Activated T-helper 1 cell treated with anti-CD3 and anti-CD28 coated beads, Interleukin-12 subunit alpha, Interleukin-12 subunit beta, Interleukin-2, Interleukin-4 antibody, amounts not matched to agents 30 ng/mL and 10 ng/mL and 1 ng/mL, durations not matched to agents 14 hours and 24 hours and 36 hours (primary cell): Measurements from ENCODE around the gene LIX1L. TPM values are rescaled to one million over a fixed set of nuclear protein-coding genes. Genes with fewer than 3 reads are reported as not detected.
A peak's percentile ranks its signal among the peaks of the same experiment; 100 is the strongest.

Experiments
- DNase-seq: peaks from one replicate; pipeline ENCODE4 v3.0.0; 2021; ENCODE audit warnings: low spot score
- H3K27ac Mint-ChIP-seq: one replicate; pipeline ENCODE4 v1.8.0; 2021; ENCODE audit warnings: mild to moderate bottlenecking, mixed read lengths
- H3K27me3 Mint-ChIP-seq: one replicate; pipeline ENCODE4 v1.8.0; 2022; ENCODE audit warnings: mild to moderate bottlenecking, moderate library complexity, mixed read lengths; ENCODE audit not compliant: insufficient read depth
- H3K36me3 Mint-ChIP-seq: one replicate; pipeline ENCODE4 v1.8.0; 2021; ENCODE audit warnings: low read depth, mixed read lengths
- H3K4me1 Mint-ChIP-seq: one replicate; pipeline ENCODE4 v1.8.0; 2021; ENCODE audit warnings: low read depth, mixed read lengths
- H3K4me3 Mint-ChIP-seq: one replicate; pipeline ENCODE4 v1.8.0; 2021; ENCODE audit warnings: mild to moderate bottlenecking, moderate library complexity, mixed read lengths
- H3K9me3 Mint-ChIP-seq: one replicate; pipeline ENCODE4 v1.8.0; 2021; ENCODE audit warnings: mixed read lengths
- intact Hi-C: fragments of 100-400 bp; cut with micrococcal nuclease; formaldehyde crosslinking; loops from one replicate; pipeline ENCODE4 v1.15.1; 2024
- total RNA-seq: library from RNA; stranded (reverse); gene quantifications from 2 replicates; pipeline ENCODE4 v1.2.3, GENCODE V29; 2022

Gene LIX1L
- total RNA-seq, 1 donor from 2014 or later: 30.3 TPM

DNA sequence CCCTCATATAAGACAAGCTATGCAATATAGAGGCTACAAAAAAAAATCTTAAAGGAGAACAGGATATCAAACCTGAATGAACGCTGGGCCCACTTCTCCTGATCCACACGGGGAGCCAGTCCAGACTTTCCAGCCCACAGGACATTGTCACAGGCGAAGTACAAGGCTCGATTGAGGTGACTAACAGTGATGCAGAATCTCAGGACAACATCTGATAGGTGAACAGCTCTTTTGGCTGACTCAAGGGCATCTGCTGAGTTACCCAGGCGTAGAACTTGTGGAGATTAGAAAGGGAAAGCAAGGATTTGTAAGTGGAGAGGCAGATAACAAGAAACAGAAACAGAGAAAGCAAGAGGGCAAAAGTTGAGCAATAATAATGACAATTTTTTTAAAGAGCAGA is 41.1 kb downstream of the LIX1L start:
- peaks cover 41% of the 10 kb centered on the region for H3K4me1 Mint-ChIP-seq
- no peaks in the 10 kb centered on the region for H3K9me3 Mint-ChIP-seq
- peak overlapping the region; percentile 61 for H3K27ac Mint-ChIP-seq
- peak overlapping the region; percentile 88 for H3K4me3 Mint-ChIP-seq
- DNase-seq: no peak
- H3K27me3 Mint-ChIP-seq: no peaks in the 10 kb centered on the region
- H3K36me3 Mint-ChIP-seq: peaks cover 31% of the 10 kb centered on the region
- intact Hi-C loops: no loop called here

DNA sequence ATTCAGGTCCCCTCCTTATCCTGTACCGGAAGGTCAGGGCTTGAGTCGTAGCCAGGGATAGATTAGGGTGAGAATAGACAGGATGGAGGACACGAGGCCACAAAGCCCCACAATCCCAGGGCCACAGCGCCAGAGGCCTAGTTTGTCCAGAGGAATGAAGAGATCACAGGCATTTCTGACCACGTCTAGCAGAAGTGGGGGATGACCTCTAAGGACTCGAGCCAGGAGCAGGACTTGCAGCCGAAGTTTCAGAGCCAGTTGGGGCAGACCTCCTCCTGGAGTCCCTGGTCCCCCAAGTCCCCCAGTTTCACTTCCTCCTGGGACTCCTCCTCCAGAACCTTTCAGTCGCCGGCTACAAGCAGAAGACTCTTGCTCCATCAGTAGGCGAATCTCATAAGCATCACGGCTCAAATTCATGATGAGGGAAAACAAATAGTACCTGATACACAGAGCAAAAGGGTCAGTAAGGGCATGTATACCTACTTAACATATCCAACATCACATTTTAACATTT is 45.6 kb downstream of the LIX1L start:
- Mint-ChIP-seq H3K9me3 (no peaks in the 10 kb centered on the region), H3K27me3 (no peaks in the 10 kb centered on the region), H3K4me3 (no peak overlapping the region), H3K4me1 (peaks cover 17% of the 10 kb centered on the region), H3K36me3 (peaks cover 30% of the 10 kb centered on the region), H3K27ac (no peak overlapping the region)
- no peak for DNase-seq
- intact Hi-C loops: no loop called here

DNA sequence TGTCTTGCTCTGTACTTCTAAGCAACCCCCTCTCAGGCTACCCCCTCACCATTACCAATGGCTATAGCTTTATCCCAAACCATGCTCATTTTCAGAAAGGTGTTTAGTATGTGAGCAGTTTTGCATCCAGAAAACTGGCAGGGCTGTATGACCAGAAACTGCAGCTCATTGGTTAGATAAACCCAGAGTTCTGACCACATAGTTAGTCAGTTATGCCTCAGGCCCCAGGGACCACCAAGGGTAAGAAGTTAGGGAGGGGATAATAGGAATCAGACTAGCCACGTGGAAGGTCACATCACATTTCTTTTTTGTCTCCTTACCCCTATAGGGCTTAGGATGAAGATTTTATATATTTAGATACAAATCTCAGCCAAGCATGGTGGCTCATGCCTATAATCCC is 49.2 kb downstream of the LIX1L start:
- Mint-ChIP-seq H3K9me3 (no peaks in the 10 kb centered on the region), H3K27ac (no peak overlapping the region), H3K4me1 (peaks cover 5% of the 10 kb centered on the region), H3K27me3 (no peaks in the 10 kb centered on the region), H3K36me3 (peaks cover 13% of the 10 kb centered on the region), H3K4me3 (no peak overlapping the region)
- DNase-seq: no peak
- intact Hi-C loops: no loop called here

DNA sequence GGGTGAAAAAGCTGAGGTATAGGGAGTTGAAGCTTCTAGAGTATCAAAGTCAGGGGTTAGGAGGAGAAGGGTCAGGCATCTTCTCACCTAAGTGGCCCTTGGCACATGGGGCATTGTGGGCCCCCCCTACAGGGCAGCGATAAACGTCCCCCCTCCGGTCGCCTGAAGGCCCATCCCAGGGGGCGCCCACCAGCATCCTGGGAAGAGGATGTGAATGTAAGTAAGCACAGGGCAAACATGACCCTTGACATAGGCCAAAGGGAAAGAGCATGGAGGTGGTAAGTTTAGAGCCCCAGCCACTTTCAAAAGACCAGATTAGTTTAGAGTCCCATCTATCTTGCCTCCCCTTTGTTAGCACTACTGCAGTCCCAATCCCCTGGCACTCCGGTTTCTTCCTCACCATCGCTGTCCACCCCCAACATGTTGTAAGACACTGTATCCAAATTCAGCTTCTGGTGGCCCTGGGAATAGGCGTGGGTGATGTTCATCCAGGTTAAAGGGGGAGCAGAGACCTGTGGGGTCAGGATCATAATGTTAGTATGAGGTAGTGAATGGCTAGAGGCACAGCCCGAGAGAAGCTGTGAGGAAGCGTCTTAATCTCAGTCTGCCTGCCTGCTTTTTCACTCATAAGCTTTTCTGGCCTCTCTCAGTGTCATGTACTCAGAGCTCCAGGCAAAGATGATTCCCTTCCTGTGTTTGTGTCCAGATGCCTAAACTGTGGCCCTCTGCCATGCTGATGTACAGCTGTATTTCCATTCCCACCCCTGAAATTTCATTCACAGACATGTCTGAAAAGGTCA is 50.7 kb downstream of the LIX1L start:
- Mint-ChIP-seq H3K9me3 (no peaks in the 10 kb centered on the region), H3K4me3 (no peak overlapping the region), H3K36me3 (peaks cover 13% of the 10 kb centered on the region), H3K4me1 (peaks cover 5% of the 10 kb centered on the region), H3K27ac (no peak overlapping the region), H3K27me3 (no peaks in the 10 kb centered on the region)
- no peak for DNase-seq
- intact Hi-C loops: no loop called here

DNA sequence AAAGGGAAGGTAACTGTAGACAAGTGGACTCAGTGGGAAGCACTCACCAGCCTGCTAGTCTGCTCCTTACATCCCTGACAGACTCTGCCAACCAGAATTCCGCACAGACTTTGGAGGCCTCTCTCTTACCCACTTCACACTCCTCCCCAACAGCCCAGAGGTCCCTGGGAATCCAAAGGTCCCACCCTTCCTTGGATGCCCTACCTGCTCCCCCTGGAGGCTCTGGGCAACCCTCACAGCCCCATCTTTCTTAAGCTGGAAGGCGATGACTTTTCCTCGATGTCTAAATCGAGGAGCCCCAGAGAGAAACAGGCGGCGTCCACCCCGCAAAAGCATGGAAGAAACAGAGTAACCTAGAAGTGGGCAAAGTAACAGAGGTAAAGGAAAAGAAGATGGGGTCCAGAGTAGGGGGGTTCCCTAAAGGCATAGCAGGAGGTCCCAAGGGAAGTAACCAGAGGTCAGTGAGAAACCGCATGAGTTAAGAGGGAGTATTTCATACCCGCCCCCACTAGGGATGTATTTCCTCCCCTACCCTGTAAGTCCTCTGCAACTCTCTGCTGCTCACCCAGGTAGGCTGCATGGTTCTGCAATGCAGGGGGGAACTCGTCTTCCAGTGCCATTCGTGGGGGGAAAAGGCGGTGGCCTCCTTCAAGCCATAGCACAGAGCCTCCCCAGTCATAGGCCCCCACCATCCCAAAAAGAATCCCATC is 56.4 kb downstream of the LIX1L start:
- no peaks in the 10 kb centered on the region for H3K9me3 Mint-ChIP-seq
- intact Hi-C loops: no loop called here
- no peak for DNase-seq

DNA sequence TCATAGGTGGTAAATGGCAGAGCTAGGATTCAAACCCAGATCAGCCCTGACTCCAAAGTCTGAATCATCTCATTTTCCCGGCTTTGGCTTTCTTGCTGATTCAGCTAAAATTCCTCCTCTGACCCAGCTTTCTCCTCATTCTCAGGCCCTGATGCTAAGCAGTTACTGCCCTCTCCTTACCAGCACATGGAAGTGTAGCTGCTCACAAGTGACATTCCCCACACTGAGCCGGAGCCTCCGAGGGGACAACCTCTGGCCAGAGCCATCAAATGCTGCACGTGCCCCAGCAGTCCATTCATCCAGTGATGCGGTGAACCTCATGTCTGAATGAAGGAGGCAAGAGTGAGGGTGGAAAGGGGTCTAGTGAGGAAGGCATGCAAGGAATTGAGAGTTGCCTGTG is 59.1 kb downstream of the LIX1L start:
- no peak for DNase-seq
- peaks cover 4% of the 10 kb centered on the region for H3K27me3 Mint-ChIP-seq
- H3K36me3 Mint-ChIP-seq: no peaks in the 10 kb centered on the region
- H3K4me1 Mint-ChIP-seq: no peaks in the 10 kb centered on the region
- no peaks in the 10 kb centered on the region for H3K9me3 Mint-ChIP-seq
- H3K4me3 Mint-ChIP-seq: no peak overlapping the region
- intact Hi-C loops: no loop called here
- no peak overlapping the region for H3K27ac Mint-ChIP-seq

More for the DNA sequence above, 56.4 kb downstream of the LIX1L start:
- no peaks in the 10 kb centered on the region for H3K4me1 Mint-ChIP-seq
- peaks cover 3% of the 10 kb centered on the region for H3K27me3 Mint-ChIP-seq
- no peaks in the 10 kb centered on the region for H3K36me3 Mint-ChIP-seq
- no peak overlapping the region for H3K4me3 Mint-ChIP-seq
- no peak overlapping the region for H3K27ac Mint-ChIP-seq

DNA sequence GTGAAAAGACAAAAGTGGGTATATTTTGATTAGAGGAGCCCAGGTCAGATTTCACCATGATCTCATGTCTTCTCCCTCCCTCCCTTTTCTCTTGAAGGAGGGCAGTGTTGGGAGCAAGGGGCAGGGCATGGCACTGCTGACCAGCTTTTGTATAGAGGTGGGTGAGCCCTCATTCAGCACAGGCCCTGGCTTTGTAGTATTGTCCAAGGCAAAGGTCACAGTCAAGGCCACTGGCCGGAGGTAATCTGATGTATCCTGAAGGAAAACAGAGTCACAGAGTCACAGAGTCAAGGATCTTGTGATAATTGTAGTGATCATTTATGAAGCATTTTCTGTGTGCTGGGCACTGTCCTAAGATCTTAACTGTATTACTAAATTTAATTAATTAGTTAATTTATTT is 59.8 kb downstream of the LIX1L start:
- H3K4me1 Mint-ChIP-seq: no peaks in the 10 kb centered on the region
- no peak for DNase-seq
- peaks cover 8% of the 10 kb centered on the region for H3K27me3 Mint-ChIP-seq
- no peak overlapping the region for H3K27ac Mint-ChIP-seq
- H3K4me3 Mint-ChIP-seq: no peak overlapping the region
- H3K36me3 Mint-ChIP-seq: no peaks in the 10 kb centered on the region
- intact Hi-C loops: no loop called here
- H3K9me3 Mint-ChIP-seq: no peaks in the 10 kb centered on the region

DNA sequence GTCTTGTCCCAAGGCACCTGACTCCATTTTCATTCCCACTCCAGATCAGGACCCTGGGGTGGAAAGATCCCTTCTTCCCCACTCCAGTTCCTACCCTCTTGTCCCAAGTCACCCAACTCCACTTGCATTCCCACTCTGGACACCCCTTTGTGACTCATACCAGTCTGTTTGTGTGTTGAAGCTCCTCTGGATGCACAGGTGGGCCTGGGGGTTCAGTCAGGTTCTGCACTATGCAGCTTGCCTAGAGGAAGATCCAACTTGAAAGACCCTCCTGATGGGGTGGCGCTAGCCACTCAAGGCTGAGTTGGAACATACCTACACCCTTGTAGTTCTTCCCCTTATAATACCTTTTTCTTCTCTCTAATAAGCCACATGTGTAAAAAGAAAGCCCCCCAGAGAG is 62.3 kb downstream of the LIX1L start:
- H3K27ac Mint-ChIP-seq: no peak overlapping the region
- H3K27me3 Mint-ChIP-seq: peaks cover 5% of the 10 kb centered on the region
- no peaks in the 10 kb centered on the region for H3K9me3 Mint-ChIP-seq
- no peak for DNase-seq
- no peak overlapping the region for H3K4me3 Mint-ChIP-seq
- no peaks in the 10 kb centered on the region for H3K36me3 Mint-ChIP-seq
- no peaks in the 10 kb centered on the region for H3K4me1 Mint-ChIP-seq
- intact Hi-C loops: no loop called here

DNA sequence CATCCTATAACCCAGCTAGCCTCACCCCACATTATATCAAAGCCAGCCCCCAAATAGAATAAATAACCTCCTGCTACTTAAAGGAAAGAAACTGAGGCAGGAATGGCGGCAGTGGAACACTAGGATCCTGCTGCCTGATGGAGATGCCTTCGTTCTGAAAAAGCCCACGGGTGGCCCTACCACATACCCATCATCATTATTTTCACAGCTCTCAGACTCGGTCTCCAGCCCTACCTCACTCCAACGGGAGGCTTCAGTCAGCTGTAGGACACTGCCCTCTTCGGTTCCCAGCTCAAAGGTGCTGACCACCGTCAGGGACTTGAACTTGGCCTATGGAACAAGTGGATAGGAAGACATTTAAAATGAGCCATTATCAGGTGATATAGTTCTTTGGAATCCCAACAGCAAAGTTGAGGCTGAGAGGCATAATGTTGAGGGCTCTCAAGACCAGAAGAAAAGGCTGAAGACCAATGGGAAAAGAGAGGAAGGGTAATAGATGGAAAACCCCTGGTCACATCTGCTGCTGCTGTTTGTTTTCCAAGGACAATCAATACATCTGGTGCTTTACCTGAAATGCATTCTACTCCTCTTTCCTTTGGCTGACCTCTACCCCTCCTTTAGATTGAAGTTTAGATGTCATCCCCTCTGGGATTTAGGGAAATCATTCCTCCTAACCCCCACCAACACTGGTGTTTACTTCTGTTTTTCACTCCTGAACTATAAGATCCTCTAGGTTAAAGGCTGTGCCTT is 64.3 kb downstream of the LIX1L start:
- intact Hi-C loops: no loop called here
- DNase-seq: no peak
- no peaks in the 10 kb centered on the region for H3K9me3 Mint-ChIP-seq
- H3K36me3 Mint-ChIP-seq: no peaks in the 10 kb centered on the region
- no peaks in the 10 kb centered on the region for H3K4me1 Mint-ChIP-seq
- peaks cover 6% of the 10 kb centered on the region for H3K27me3 Mint-ChIP-seq
- no peak overlapping the region for H3K27ac Mint-ChIP-seq
- no peak overlapping the region for H3K4me3 Mint-ChIP-seq

DNA sequence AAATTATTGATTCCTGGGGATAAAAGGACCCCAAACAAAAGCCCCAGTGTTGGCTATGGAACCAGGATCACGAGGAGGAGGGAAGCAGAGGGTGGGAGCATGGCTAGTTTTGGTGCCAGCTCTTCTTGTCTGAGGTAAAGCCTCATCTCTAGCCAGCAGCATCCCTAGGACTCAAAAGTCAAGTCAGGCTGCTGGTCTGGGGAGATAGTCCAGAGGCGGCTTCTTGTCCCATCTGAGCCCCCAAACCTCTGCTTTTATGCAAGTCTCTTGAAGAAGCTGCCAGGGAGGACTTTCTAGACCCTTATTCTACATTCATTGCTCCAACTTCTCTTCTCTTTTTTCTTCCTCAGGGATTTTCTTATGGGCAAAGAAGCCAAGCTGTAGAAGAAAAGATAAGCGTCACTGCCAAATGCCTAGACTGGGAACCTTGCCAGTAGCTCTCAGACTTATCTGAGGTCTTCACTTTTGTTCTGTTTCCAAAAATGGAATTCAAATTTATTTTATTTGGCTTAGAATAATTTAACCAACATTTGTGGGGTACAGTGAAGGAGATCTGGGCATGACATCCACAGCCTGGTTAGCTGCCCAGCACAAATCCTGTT is 65.2 kb downstream of the LIX1L start:
- no peak for DNase-seq
- intact Hi-C loops: loop anchor here (1.0 kb wide), 3 partner anchors 8 to 120 kb away; partner anchors contain the start of gene ITGA10
- H3K27me3 Mint-ChIP-seq: peaks cover 7% of the 10 kb centered on the region
- H3K9me3 Mint-ChIP-seq: no peaks in the 10 kb centered on the region
- H3K27ac Mint-ChIP-seq: no peak overlapping the region
- H3K4me1 Mint-ChIP-seq: no peaks in the 10 kb centered on the region
- no peaks in the 10 kb centered on the region for H3K36me3 Mint-ChIP-seq
- H3K4me3 Mint-ChIP-seq: no peak overlapping the region

DNA sequence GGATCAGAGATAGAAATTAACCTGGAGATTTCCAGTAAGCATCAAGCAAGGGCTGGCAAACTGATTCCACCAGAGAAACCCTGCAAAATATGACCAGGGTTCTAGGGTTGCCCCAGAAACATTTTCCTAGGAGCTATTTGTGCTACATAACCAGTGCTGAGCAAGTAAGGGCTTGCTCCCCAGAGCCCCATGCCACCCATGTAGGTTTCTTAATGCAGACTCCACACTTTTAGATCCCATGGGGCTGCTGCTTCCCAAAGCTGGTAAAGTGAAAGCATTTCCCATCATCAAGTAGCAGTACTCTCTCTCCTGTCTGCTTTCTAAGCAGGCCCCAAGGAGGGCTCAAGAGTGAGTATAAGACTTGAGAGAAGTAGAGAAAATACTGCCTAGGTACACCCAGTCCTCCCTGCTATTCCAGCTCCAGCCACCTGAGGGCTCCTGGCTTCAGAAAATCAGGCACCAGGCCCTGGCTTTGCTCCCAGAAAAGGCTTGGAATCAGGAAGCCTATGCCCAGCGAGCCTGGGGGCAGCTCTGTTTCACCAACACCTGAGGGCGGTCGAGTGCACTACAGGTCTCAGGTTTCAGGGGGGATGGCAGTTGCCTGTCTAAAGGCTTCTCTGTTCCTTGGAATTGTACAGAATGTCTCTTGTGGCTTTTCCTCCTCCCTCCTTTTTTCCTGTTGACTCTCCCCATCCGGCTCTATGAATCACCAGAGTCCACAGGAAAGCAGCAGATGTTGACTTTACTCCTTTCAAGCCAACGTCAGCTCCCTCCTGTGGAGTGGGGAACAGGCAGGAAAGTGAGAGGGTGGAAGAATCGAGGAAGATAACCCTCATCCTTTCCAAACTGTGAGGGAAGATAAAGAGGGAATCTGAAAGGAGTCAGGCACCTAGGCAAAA is 66.0 kb downstream of the LIX1L start:
- intact Hi-C loops: loop anchor here (1.0 kb wide), 3 partner anchors 8 to 120 kb away; partner anchors contain the start of gene ITGA10
- Mint-ChIP-seq H3K27me3 (peaks cover 8% of the 10 kb centered on the region), H3K4me1 (peaks cover 2% of the 10 kb centered on the region), H3K9me3 (no peaks in the 10 kb centered on the region), H3K4me3 (no peak overlapping the region), H3K27ac (no peak overlapping the region), H3K36me3 (no peaks in the 10 kb centered on the region)
- DNase-seq: peak; percentile 37

DNA sequence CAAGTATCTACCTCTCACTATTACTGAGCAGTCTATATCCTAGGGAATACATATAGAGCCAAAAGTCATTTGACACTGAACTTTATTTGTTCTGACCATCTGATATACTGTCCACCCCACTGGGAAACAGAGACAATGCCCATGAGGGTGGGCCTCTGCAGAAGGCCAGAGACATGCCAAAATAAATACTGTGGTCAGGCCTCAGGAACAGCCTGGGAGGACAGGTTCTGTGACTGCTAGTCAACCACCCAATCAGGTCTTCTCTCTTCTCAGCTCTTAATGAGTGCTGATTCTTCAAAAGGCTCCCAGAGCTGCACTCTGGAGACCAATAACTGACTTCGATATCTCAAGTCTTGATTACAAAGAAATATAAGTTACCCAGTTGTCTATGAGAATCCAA is 66.7 kb downstream of the LIX1L start:
- H3K27me3 Mint-ChIP-seq: peaks cover 8% of the 10 kb centered on the region
- DNase-seq: no peak
- H3K27ac Mint-ChIP-seq: no peak overlapping the region
- H3K4me3 Mint-ChIP-seq: no peak overlapping the region
- no peaks in the 10 kb centered on the region for H3K9me3 Mint-ChIP-seq
- H3K36me3 Mint-ChIP-seq: no peaks in the 10 kb centered on the region
- peaks cover 9% of the 10 kb centered on the region for H3K4me1 Mint-ChIP-seq
- intact Hi-C loops: no loop called here
